B cell (primary cell): ENCODE measurements around the gene SMC1B. TPM values are rescaled to one million over a fixed set of nuclear protein-coding genes. Genes with fewer than 3 reads are reported as not detected.
A peak's percentile ranks its signal among the peaks of the same experiment; 100 is the strongest.

Experiments used
- ATAC-seq: fragments of 200-7000 bp; cut with Tn5 transposase; one replicate; pipeline ENCODE4 v1.10.0; 2021; ENCODE audit warnings: low read depth, mild to moderate bottlenecking, moderate number of reproducible peaks, moderate library complexity
- CTCF ChIA-PET: fragments of 350-600 bp; sonication (Branson Sonifier 250); formaldehyde crosslinking; loops from one replicate; lab custom pipeline; 2021; ENCODE audit warnings: antibody characterized with exemption, inconsistent platforms; lab: Charles Lee
- POLR2A ChIA-PET: fragments of 350-600 bp; sonication (Branson Sonifier 250); formaldehyde crosslinking; loops from one replicate; lab custom pipeline; 2021; ENCODE audit warnings: antibody characterized with exemption; lab: Charles Lee
- DNase-seq: peaks from one replicate; pipeline ENCODE4 v3.0.0; 2013
- H2AFZ ChIP-seq: 2 replicates; pipeline ENCODE4 v1.6.1; 2012; ENCODE audit warnings: mild to moderate bottlenecking, low read depth, low read length; ENCODE audit not compliant: insufficient read depth, poor library complexity, severe bottlenecking
- H3K27ac ChIP-seq, 2 donors: 1 replicate in 1 of 2; 2 replicates in 1 of 2; pipeline ENCODE4 v1.5.1; 2012 to 2013; ENCODE audit warnings: low read length in 2 of 2, mild to moderate bottlenecking in 2 of 2, moderate library complexity in 1 of 2
- H3K27me3 ChIP-seq, 4 experiments: fragments of 200-600 bp in 1 of 4; sonication (generic) in 1 of 4; replicated peaks in 1 of 4; 1 replicate in 2 of 4; 2 replicates in 2 of 4; pipeline versions ENCODE4 v1.6.1 to v1.7.0; 2013 to 2016; ENCODE audit warnings: low read length in 3 of 4, mild to moderate bottlenecking in 2 of 4, mixed read lengths in 1 of 4, moderate library complexity in 1 of 4; ENCODE audit not compliant: insufficient read depth in 4 of 4, control insufficient read depth in 3 of 4; ENCODE audit errors: control extremely low read depth in 1 of 4
- H3K36me3 ChIP-seq, 2 experiments: replicated peaks in 1 of 2; 1 replicate in 1 of 2; 2 replicates in 1 of 2; pipeline versions ENCODE4 v1.6.1 to v1.7.1; 2013; ENCODE audit warnings: low read length in 1 of 2; ENCODE audit not compliant: insufficient read depth in 2 of 2, control insufficient read depth in 1 of 2; ENCODE audit errors: control extremely low read depth in 1 of 2, extremely low read depth in 1 of 2
- H3K4me1 ChIP-seq, 2 donors: fragments of 200-600 bp in 1 of 2; sonication (generic) in 1 of 2; 1 replicate in 1 of 2; 2 replicates in 1 of 2; pipeline versions ENCODE4 v1.5.1 to v1.6.1; 2013 to 2017; ENCODE audit warnings: low read length in 2 of 2; ENCODE audit not compliant: control insufficient read depth in 2 of 2, insufficient read depth in 2 of 2
- H3K4me2 ChIP-seq: replicated peaks from 2 replicates; pipeline ENCODE3; 2012; ENCODE audit warnings: mild to moderate bottlenecking, low read depth, low read length; ENCODE audit not compliant: poor library complexity, severe bottlenecking
- H3K4me3 ChIP-seq, 5 experiments: fragments of 200-600 bp in 1 of 5; sonication (generic) in 1 of 5; 1 replicate in 3 of 5; 2 replicates in 2 of 5; pipeline versions ENCODE4 v1.5.1 to v1.7.0; 2011 to 2016; ENCODE audit warnings: low read length in 4 of 5, mild to moderate bottlenecking in 4 of 5, low read depth in 2 of 5, control low read depth in 1 of 5, moderate library complexity in 1 of 5; ENCODE audit not compliant: insufficient read depth in 1 of 5; ENCODE audit errors: control extremely low read depth in 1 of 5, extremely low read depth in 1 of 5
- H3K79me2 ChIP-seq: fragments of 200-600 bp; sonication (generic); one replicate; pipeline ENCODE4 v1.6.0; 2016; ENCODE audit warnings: low read length; ENCODE audit not compliant: control insufficient read depth, insufficient read depth
- H3K9ac ChIP-seq: fragments of 200-600 bp; sonication (generic); 2 replicates; pipeline ENCODE4 v1.6.1; 2017; ENCODE audit warnings: mild to moderate bottlenecking, low read length, moderate library complexity
- H3K9me3 ChIP-seq, 3 donors: one replicate each; pipeline versions ENCODE4 v1.6.1 to v1.7.1; 2013; ENCODE audit warnings: low read length in 2 of 3; ENCODE audit not compliant: control insufficient read depth in 2 of 3, insufficient read depth in 1 of 3; ENCODE audit errors: control extremely low read depth in 1 of 3
- H4K20me1 ChIP-seq: 2 replicates; pipeline ENCODE4 v1.6.0; 2012; ENCODE audit warnings: mild to moderate bottlenecking, low read length; ENCODE audit not compliant: insufficient read depth, control insufficient read depth, poor library complexity, severe bottlenecking
- H3K27ac Mint-ChIP-seq: one replicate; pipeline ENCODE4 v1.8.0; 2021; ENCODE audit warnings: mixed read lengths
- H3K27me3 Mint-ChIP-seq: one replicate; pipeline ENCODE4 v1.8.0; 2021; ENCODE audit warnings: mixed read lengths
- H3K4me1 Mint-ChIP-seq: one replicate; pipeline ENCODE4 v1.8.0; 2021; ENCODE audit warnings: mixed read lengths
- H3K4me3 Mint-ChIP-seq: one replicate; pipeline ENCODE4 v1.8.0; 2021; ENCODE audit warnings: mixed read lengths
- H3K9me3 Mint-ChIP-seq: one replicate; pipeline ENCODE4 v1.8.0; 2022; ENCODE audit warnings: mixed read lengths; ENCODE audit not compliant: insufficient read depth
- EZH2 ChIP-seq: IDR thresholded peaks from 2 replicates; pipeline ENCODE4 v1.6.1; 2012; ENCODE audit warnings: borderline replicate concordance, low read depth, mild to moderate bottlenecking, moderate library complexity, low read length; ENCODE audit not compliant: insufficient read depth, poor library complexity, severe bottlenecking
- WGBS: methylation state at CpG from one replicate; pipeline ENCODE4 v1.1.5; 2013; ENCODE audit warnings: missing lambda C conversion rate; ENCODE audit not compliant: insufficient coverage; 5-methylcytosine and 5-hydroxymethylcytosine counted together
- intact Hi-C: fragments of 100-400 bp; cut with micrococcal nuclease; formaldehyde crosslinking; loops from one replicate; pipeline ENCODE4 v1.10.0; 2022
- polyA plus RNA-seq: library from polyadenylated mRNA; depleted of rRNA; stranded (reverse); fragments of >200 nt; gene quantifications from 2 replicates; pipeline ENCODE4 v1.2.3, GENCODE V29; 2012
- total RNA-seq, 2 donors: library from RNA; stranded (reverse); fragments of 120-200 nt in 1 of 2; gene quantifications; 1 replicate in 1 of 2; 2 replicates in 1 of 2; pipeline versions ENCODE4 v1.2.3 to v1.2.4, GENCODE V29; 2013 to 2022
- TF ChIP-seq, protein P1 (sequence below): fragments of 200-600 bp; IDR thresholded peaks from one replicate; pipeline ENCODE4 v1.8.0; 2022; ENCODE audit warnings: antibody characterized with exemption, mild to moderate bottlenecking

SMC1B gene
- total and polyA plus RNA-seq, 2 donors (not counting 1 experiment from before 2014, with no cell fraction given) = 0.07 TPM; not detected in 1

DNA sequence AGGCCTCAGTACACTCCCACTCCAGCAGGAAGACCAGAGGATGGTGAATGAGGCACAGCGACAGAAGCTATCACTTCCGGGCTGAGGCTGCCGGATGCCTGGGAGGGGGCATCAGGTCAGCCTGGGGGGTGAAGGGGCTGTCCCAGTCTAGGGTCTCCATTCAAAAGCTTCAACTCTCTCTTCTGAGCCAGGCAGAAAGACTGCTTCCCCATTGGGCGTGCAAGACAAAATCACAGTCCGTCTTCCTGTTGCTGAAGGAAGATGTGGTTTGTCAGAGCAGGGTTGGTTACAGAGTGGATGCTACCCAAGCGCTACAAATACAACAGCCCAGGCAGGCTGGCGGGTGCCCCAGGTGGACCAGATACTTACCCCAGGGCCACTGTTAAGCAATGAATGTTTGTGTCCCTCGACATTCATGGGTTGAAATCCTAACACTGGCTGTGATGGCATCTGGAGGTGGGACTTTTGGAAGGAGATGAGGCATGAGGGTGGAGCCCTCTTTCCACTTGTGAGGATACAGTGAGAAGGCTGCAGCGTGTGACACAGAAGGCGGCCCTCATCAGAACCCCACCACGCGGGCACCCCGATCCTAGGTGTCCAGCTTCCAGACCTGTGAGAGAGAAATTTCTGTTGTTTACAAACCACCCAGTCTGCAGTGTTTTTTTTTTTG is 116.6 kb downstream of the SMC1B start:
- DNase-seq (peak; percentile 74), ATAC-seq (peak; percentile 90)
- no peaks in the 10 kb centered on the region for H3K36me3 ChIP-seq
- H3K9me3 ChIP-seq = peaks cover 0 to 9% (median 0%) of the 10 kb centered on the region in 3 donors
- intact Hi-C loops = no loop called here
- no peaks in the 10 kb centered on the region for H4K20me1 ChIP-seq
- Mint-ChIP-seq H3K27ac (peak overlapping the region; percentile 91), H3K9me3 (no peaks in the 10 kb centered on the region), H3K4me1 (peaks cover 31% of the 10 kb centered on the region), H3K4me3 (peak overlapping the region; percentile 35), H3K27me3 (no peaks in the 10 kb centered on the region)
- ChIA-PET CTCF (interaction anchor here (1.0 to 1.2 kb wide), 3 partner anchors 10 to 29 kb away, joined by 3 to 4 read pairs (median 3); no protein-coding TSS in a partner anchor), POLR2A (interaction anchor here (0.5 to 1.4 kb wide), 3 partner anchors 12 to 31 kb away, joined by 3 to 5 read pairs (median 3); partner anchors contain the start of gene UPK3A)
- no peaks in the 10 kb centered on the region for H3K27me3 ChIP-seq
- WGBS = 20% methylated on average over 2 of the region's 13 CpGs
- peak overlapping the region; percentile 69 for H2AFZ ChIP-seq
- peaks cover 22 to 33% of the 10 kb centered on the region in 2 donors for H3K4me1 ChIP-seq
- peak overlapping the region; percentile 29 for H3K9ac ChIP-seq
- H3K4me3 ChIP-seq = peak overlapping the region in 1 of 5 experiments; percentile 2
- H3K79me2 ChIP-seq = no peaks in the 10 kb centered on the region
- TF ChIP-seq, protein P1, sequence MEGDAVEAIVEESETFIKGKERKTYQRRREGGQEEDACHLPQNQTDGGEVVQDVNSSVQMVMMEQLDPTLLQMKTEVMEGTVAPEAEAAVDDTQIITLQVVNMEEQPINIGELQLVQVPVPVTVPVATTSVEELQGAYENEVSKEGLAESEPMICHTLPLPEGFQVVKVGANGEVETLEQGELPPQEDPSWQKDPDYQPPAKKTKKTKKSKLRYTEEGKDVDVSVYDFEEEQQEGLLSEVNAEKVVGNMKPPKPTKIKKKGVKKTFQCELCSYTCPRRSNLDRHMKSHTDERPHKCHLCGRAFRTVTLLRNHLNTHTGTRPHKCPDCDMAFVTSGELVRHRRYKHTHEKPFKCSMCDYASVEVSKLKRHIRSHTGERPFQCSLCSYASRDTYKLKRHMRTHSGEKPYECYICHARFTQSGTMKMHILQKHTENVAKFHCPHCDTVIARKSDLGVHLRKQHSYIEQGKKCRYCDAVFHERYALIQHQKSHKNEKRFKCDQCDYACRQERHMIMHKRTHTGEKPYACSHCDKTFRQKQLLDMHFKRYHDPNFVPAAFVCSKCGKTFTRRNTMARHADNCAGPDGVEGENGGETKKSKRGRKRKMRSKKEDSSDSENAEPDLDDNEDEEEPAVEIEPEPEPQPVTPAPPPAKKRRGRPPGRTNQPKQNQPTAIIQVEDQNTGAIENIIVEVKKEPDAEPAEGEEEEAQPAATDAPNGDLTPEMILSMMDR = no peak
- TF ChIP-seq EZH2 = no peak
- H3K27ac ChIP-seq = peak overlapping the region; percentile 69 to 81
- H3K4me2 ChIP-seq = peak overlapping the region; percentile 59

DNA sequence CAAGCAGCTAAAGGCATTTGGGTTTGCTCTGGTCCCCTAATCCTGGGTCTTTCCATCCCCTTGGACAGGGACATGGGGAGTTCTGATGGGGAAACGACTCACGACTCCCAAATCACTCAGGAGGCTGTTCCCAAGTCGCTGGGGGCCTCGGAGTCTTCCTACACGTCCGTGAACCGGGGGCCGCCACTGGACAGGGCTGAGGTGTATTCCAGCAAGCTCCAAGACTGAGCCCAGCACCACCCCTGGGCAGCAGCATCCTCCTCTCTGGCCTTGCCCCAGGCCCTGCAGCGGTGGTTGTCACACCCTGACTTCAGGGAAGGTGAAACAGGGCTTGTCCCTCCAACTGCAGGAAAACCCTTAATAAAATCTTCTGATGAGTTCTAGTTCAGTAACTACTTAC is 117.9 kb downstream of the SMC1B start:
- DNase-seq = no peak
- H3K9me3 Mint-ChIP-seq = no peaks in the 10 kb centered on the region
- ChIA-PET POLR2A (interaction anchor here (1.4 kb wide), 1 partner anchor 11 kb away, joined by 5 read pairs; the partner anchor contains the start of gene UPK3A), CTCF (interaction anchor here (1.2 kb wide), 1 partner anchor 9 kb away, joined by 3 read pairs; no protein-coding TSS in a partner anchor)
- peaks cover 31% of the 10 kb centered on the region for H3K4me1 Mint-ChIP-seq
- 91% methylated on average over 8 of the region's 9 CpGs for WGBS
- no peaks in the 10 kb centered on the region for H3K36me3 ChIP-seq
- intact Hi-C loops = no loop called here
- no peaks in the 10 kb centered on the region for H3K79me2 ChIP-seq
- H3K27me3 ChIP-seq = no peaks in the 10 kb centered on the region
- peak overlapping the region; percentile 76 for H3K27ac Mint-ChIP-seq
- H3K4me2 ChIP-seq = no peak overlapping the region
- H3K4me3 Mint-ChIP-seq = peak overlapping the region; percentile 6
- H3K4me3 ChIP-seq = no peak overlapping the region
- no peaks in the 10 kb centered on the region for H3K27me3 Mint-ChIP-seq
- no peak overlapping the region for H2AFZ ChIP-seq
- H4K20me1 ChIP-seq = no peaks in the 10 kb centered on the region
- no peak for ATAC-seq
- no peak for TF ChIP-seq EZH2
- TF ChIP-seq, protein P1 = no peak
- no peak overlapping the region for H3K27ac ChIP-seq
- no peak overlapping the region for H3K9ac ChIP-seq
- peaks cover 0 to 11% (median 0%) of the 10 kb centered on the region in 3 donors for H3K9me3 ChIP-seq
- H3K4me1 ChIP-seq = peaks cover 22 to 46% of the 10 kb centered on the region in 2 donors
